ENCODE results near the gene DCTN5. TPM values are rescaled to one million over a fixed set of nuclear protein-coding genes. Genes with fewer than 3 reads are reported as not detected.
"Not testable (repeated sequence)": the region's sequence is repeated elsewhere in the genome, so short reads cannot be mapped to it uniquely, and the experiment has no call there.

The DCTN5 gene
- total RNA-seq, 2 donors from 2014 or later: 32.9 to 45.9 TPM

- ATAC-seq (no peak), DNase-seq (no peak)
- intact Hi-C loops (cut with DNase I): no loop called here
Observed at GRCh38 chr16:23711785-23712184, 70.5 kb downstream of the DCTN5 start.

- DNase-seq (no peak), ATAC-seq (no peak)
- intact Hi-C loops (cut with DNase I): no loop called here
Observed at GRCh38 chr16:23712976-23713375, 71.7 kb downstream of the DCTN5 start, which contains the start of gene ERN2. TSS of gene ERN2 (minus strand) at chr16:23713222. CDS start at chr16:23713187, 35 bp downstream.

GRCh38 chr16:23716484-23716883 lies 75.2 kb downstream of the DCTN5 start:
- intact Hi-C loops (cut with DNase I): no loop called here
- DNase-seq (no peak), ATAC-seq (no peak)

GRCh38 chr16:23722613-23723240 lies 81.5 kb downstream of the DCTN5 start:
- intact Hi-C loops (cut with DNase I); ATAC-seq; DNase-seq: not testable (repeated sequence)

- ATAC-seq: no peak
- no peak for DNase-seq
- intact Hi-C loops (cut with DNase I): no loop called here
Observed at GRCh38 chr16:23724096-23724784, 83.0 kb downstream of the DCTN5 start.

- ATAC-seq (no peak), DNase-seq (no peak)
- intact Hi-C loops (cut with DNase I): no loop called here
Observed at GRCh38 chr16:23724785-23725131, 83.5 kb downstream of the DCTN5 start.

GRCh38 chr16:23726710-23727109 lies 85.4 kb downstream of the DCTN5 start:
- intact Hi-C loops (cut with DNase I): no loop called here
- no peak for ATAC-seq
- no peak for DNase-seq

Other genes with a start within 250 kb of the DCTN5 start
- gene COG7, start 188.3 kb upstream of the DCTN5 start, total RNA-seq: 10 to 100 TPM; 11.3 TPM
- 10 to 100 TPM; 60.1 to 60.3 TPM for gene GGA2, start 131.0 kb upstream of the DCTN5 start, total RNA-seq
- gene EARS2, start 84.1 kb upstream of the DCTN5 start, total RNA-seq: 10 to 100 TPM; 16.6 to 19.3 TPM
- gene UBFD1, start 83.7 kb upstream of the DCTN5 start, total RNA-seq: 10 to 100 TPM; 50.7 to 62.3 TPM
- 100 to 1,000 TPM; 445 TPM for gene NDUFAB1, start 45.1 kb upstream of the DCTN5 start, total RNA-seq
- 1 to 10 TPM; 6.3 to 6.6 TPM for gene PALB2, start 156 bp upstream of the DCTN5 start, total RNA-seq
- gene PLK1, start 37.4 kb downstream of the DCTN5 start, total RNA-seq: 1 to 10 TPM in 1 of 2 donors, under 1 TPM in 1; 0.52 to 1.5 TPM
- gene ERN2, start 71.8 kb downstream of the DCTN5 start, total RNA-seq: under 1 TPM in 1 of 2 donors, not detected in 1; 0.34 TPM
- gene CHP2, start 113.6 kb downstream of the DCTN5 start, total RNA-seq: not detected
- 1 to 10 TPM; 4.1 to 4.7 TPM for gene PRKCB, start 194.5 kb downstream of the DCTN5 start, total RNA-seq

All from left cardiac atrium (tissue), 4 donors.